IMR-90 (cell line): ENCODE results near the gene FERMT2. TPM values are rescaled to one million over a fixed set of nuclear protein-coding genes. Genes with fewer than 3 reads are reported as not detected.
A peak's percentile ranks its signal among the peaks of the same experiment; 100 is the strongest.

Experiments used
- ATAC-seq: fragments of 200-7000 bp; cut with Tn5 transposase; 2 replicates; pipeline ENCODE4 v1.9.1; 2020; ENCODE audit warnings: low read depth, mild to moderate bottlenecking, moderate library complexity
- BruUV-seq: library from RNA; stranded (reverse); fragments of 400-500 nt; replicated peaks from 2 replicates; lab custom pipeline; 2021; lab: Mats Ljungman, UMichigan
- CTCF ChIA-PET: fragments of 300-600 bp; formaldehyde crosslinking; extraction: SDS; loops from one replicate; lab custom pipeline; 2021; ENCODE audit warnings: antibody characterized with exemption; lab: Yijun Ruan, JAX
- POLR2A ChIA-PET: fragments of 300-600 bp; sonication (Branson Sonifier 250); formaldehyde crosslinking; loops from one replicate; lab custom pipeline; 2022; ENCODE audit warnings: antibody characterized with exemption; ENCODE audit not compliant: unreplicated experiment; lab: Charles Lee
- DNase-seq: peaks from one replicate; pipeline ENCODE4 v3.0.0; 2013
- H2AFZ ChIP-seq: replicated peaks from 2 replicates; pipeline ENCODE3; 2013; ENCODE audit warnings: low read length, mild to moderate bottlenecking; ENCODE audit not compliant: poor library complexity
- H2AK5ac ChIP-seq: 2 replicates; pipeline ENCODE4 v1.6.1; 2013; ENCODE audit warnings: low read depth, low read length, inconsistent platforms
- H2AK9ac ChIP-seq: replicated peaks from 2 replicates; pipeline ENCODE3; 2013; ENCODE audit warnings: mild to moderate bottlenecking, low read depth, low read length, moderate library complexity; ENCODE audit not compliant: poor library complexity
- H2BK120ac ChIP-seq: 2 replicates; pipeline ENCODE4 v1.6.1; 2013; ENCODE audit warnings: low read depth, low read length, inconsistent platforms
- H2BK15ac ChIP-seq: 3 replicates; pipeline ENCODE4 v1.6.1; 2013; ENCODE audit warnings: low read depth, low read length, inconsistent platforms
- H2BK20ac ChIP-seq: 2 replicates; pipeline ENCODE4 v1.6.1; 2013; ENCODE audit warnings: low read depth, mild to moderate bottlenecking, inconsistent platforms, low read length, moderate library complexity
- H2BK5ac ChIP-seq: 2 replicates; pipeline ENCODE4 v1.6.1; 2013; ENCODE audit warnings: mild to moderate bottlenecking, low read depth, low read length, inconsistent platforms; ENCODE audit not compliant: poor library complexity, severe bottlenecking
- H3K14ac ChIP-seq: replicated peaks from 2 replicates; pipeline ENCODE4 v1.6.1; 2013; ENCODE audit warnings: low read depth, low read length, inconsistent platforms
- H3K18ac ChIP-seq: 2 replicates; pipeline ENCODE4 v1.6.1; 2013; ENCODE audit warnings: low read depth, low read length, control low read depth
- H3K23ac ChIP-seq: 2 replicates; pipeline ENCODE4 v1.6.1; 2013; ENCODE audit warnings: low read depth, low read length, inconsistent platforms
- H3K27ac ChIP-seq: 2 replicates; pipeline ENCODE4 v1.5.1; 2013; ENCODE audit warnings: mild to moderate bottlenecking, control low read depth, low read length; ENCODE audit not compliant: insufficient read depth
- H3K27me3 ChIP-seq: 2 replicates; pipeline ENCODE4 v1.6.1; 2013; ENCODE audit warnings: low read length; ENCODE audit not compliant: control insufficient read depth, insufficient read depth
- H3K36me3 ChIP-seq: 2 replicates; pipeline ENCODE4 v1.6.1; 2013; ENCODE audit warnings: low read length, mixed read lengths; ENCODE audit not compliant: control insufficient read depth, insufficient read depth
- H3K4ac ChIP-seq: 2 replicates; pipeline ENCODE4 v1.6.1; 2013; ENCODE audit warnings: low read depth, low read length, inconsistent platforms
- H3K4me1 ChIP-seq: 2 replicates; pipeline ENCODE4 v1.6.1; 2013; ENCODE audit warnings: low read length, mixed read lengths; ENCODE audit not compliant: control insufficient read depth, insufficient read depth
- H3K4me2 ChIP-seq: 2 replicates; pipeline ENCODE4 v1.6.1; 2013; ENCODE audit warnings: low read depth, mild to moderate bottlenecking, control low read depth, low read length, moderate library complexity
- H3K4me3 ChIP-seq: 2 replicates; pipeline ENCODE4 v1.5.1; 2013; ENCODE audit warnings: low read depth, mild to moderate bottlenecking, control low read depth, low read length, moderate library complexity; ENCODE audit not compliant: insufficient read depth
- H3K56ac ChIP-seq: 2 replicates; pipeline ENCODE4 v1.6.1; 2013; ENCODE audit warnings: low read length, inconsistent platforms; ENCODE audit not compliant: insufficient read depth; ENCODE audit errors: extremely low read depth
- H3K79me1 ChIP-seq, 2 experiments: 2 replicates each; pipeline ENCODE4 v1.6.1; 2013; ENCODE audit warnings: low read length in 2 of 2, inconsistent platforms in 1 of 2, low read depth in 1 of 2
- H3K9ac ChIP-seq: 2 replicates; pipeline ENCODE4 v1.6.1; 2013; ENCODE audit warnings: low read depth, low read length, control low read depth
- H3K9me1 ChIP-seq: 2 replicates; pipeline ENCODE4 v1.6.1; 2013; ENCODE audit warnings: low read length, inconsistent platforms; ENCODE audit not compliant: insufficient read depth
- H3K9me3 ChIP-seq: 2 replicates; pipeline ENCODE4 v1.6.1; 2013; ENCODE audit warnings: low read length; ENCODE audit not compliant: control insufficient read depth, insufficient read depth
- H4K20me1 ChIP-seq: 2 replicates; pipeline ENCODE4 v1.6.1; 2013; ENCODE audit warnings: low read length, inconsistent platforms; ENCODE audit not compliant: insufficient read depth
- H4K5ac ChIP-seq: 2 replicates; pipeline ENCODE4 v1.6.1; 2013; ENCODE audit warnings: mild to moderate bottlenecking, low read depth, low read length, control low read depth
- H4K8ac ChIP-seq, 2 experiments: 2 replicates each; pipeline ENCODE4 v1.6.1; 2013; ENCODE audit warnings: low read depth in 2 of 2, low read length in 2 of 2, control low read depth in 1 of 2, inconsistent platforms in 1 of 2
- H4K91ac ChIP-seq: 2 replicates; pipeline ENCODE4 v1.6.1; 2013; ENCODE audit warnings: low read depth, low read length, inconsistent platforms; ENCODE audit not compliant: insufficient read depth
- BHLHE40 ChIP-seq: fragments of 150-350 bp; IDR thresholded peaks from 2 replicates; pipeline ENCODE4 v1.6.1; 2016; ENCODE audit warnings: mild to moderate bottlenecking, low read depth, low read length
- CHD1 ChIP-seq: IDR thresholded peaks from 2 replicates; pipeline ENCODE4 v1.6.1; 2012; ENCODE audit warnings: low read depth, low read length, improper control_type of control experiment
- FOS ChIP-seq: fragments of 150-350 bp; IDR thresholded peaks from 2 replicates; pipeline ENCODE4 v1.6.1; 2016; ENCODE audit warnings: low read depth, low read length
- MAFK ChIP-seq: IDR thresholded peaks from 2 replicates; pipeline ENCODE4 v1.6.1; 2012; ENCODE audit warnings: low read depth, low read length, improper control_type of control experiment
- MAZ ChIP-seq: IDR thresholded peaks from 2 replicates; pipeline ENCODE4 v1.6.1; 2012; ENCODE audit warnings: low read depth, mild to moderate bottlenecking, low read length, improper control_type of control experiment, moderate library complexity, borderline replicate concordance
- MXI1 ChIP-seq: IDR thresholded peaks from 2 replicates; pipeline ENCODE4 v1.6.1; 2012; ENCODE audit warnings: low read depth, mild to moderate bottlenecking, low read length, moderate library complexity, borderline replicate concordance
- POLR2A ChIP-seq: IDR thresholded peaks from 2 replicates; pipeline ENCODE4 v1.6.1; 2012; ENCODE audit warnings: mild to moderate bottlenecking, low read depth, low read length
- RCOR1 ChIP-seq: IDR thresholded peaks from 2 replicates; pipeline ENCODE4 v1.6.1; 2012; ENCODE audit warnings: mild to moderate bottlenecking, low read length, improper control_type of control experiment; ENCODE audit not compliant: insufficient replicate concordance
- SMC3 ChIP-seq: fragments of 150-350 bp; IDR thresholded peaks from 2 replicates; pipeline ENCODE4 v1.6.1; 2016; ENCODE audit warnings: low read depth, mild to moderate bottlenecking, antibody characterized with exemption, low read length, moderate library complexity
- WGBS, 2 experiments: methylation state at CpG; one replicate each; pipeline versions ENCODE4 v1.1.5 to v1.1.7; 2013; ENCODE audit warnings: missing lambda C conversion rate in 2 of 2; ENCODE audit not compliant: insufficient read length in 1 of 2; ENCODE audit errors: extremely low coverage in 2 of 2; 5-methylcytosine and 5-hydroxymethylcytosine counted together
- dilution Hi-C: fragments of 300-500 bp; cut with HindIII; formaldehyde crosslinking; loops from one replicate; pipeline ENCODE4 v1.14.3; 2018; ENCODE audit warnings: low sequenced_read_pairs; ENCODE audit not compliant: unreplicated experiment
- in situ Hi-C: fragments of 300-500 bp; cut with MboI; formaldehyde crosslinking; loops from 3 replicates; pipeline ENCODE4 v1.14.3; 2019; ENCODE audit warnings: low sequenced_read_pairs, inconsistent platforms, mixed read lengths
- intact Hi-C: fragments of 100-400 bp; cut with micrococcal nuclease; formaldehyde crosslinking; loops from 2 replicates; pipeline ENCODE4 v1.10.0; 2022
- polyA plus RNA-seq, 3 experiments: library from polyadenylated mRNA; depleted of rRNA; stranded (reverse); fragments of >200 nt; gene quantifications; 2 replicates each; pipeline ENCODE4 v1.2.3, GENCODE V29; 2012; ENCODE audit warnings: low replicate concordance in 1 of 3
- total RNA-seq: library from RNA; depleted of rRNA; stranded (reverse); fragments of >200 nt; gene quantifications from 2 replicates; pipeline ENCODE4 v1.2.3, GENCODE V29; 2012

FERMT2 gene
- total and polyA plus RNA-seq, 2 of the 4 experiments (the other 2 are of a cell fraction), result 131 to 217 TPM

- no peak overlapping the region for H2BK20ac ChIP-seq
- H3K9me3 ChIP-seq, result no peaks in the 10 kb centered on the region
- dilution Hi-C loops (no loop called here), in situ Hi-C loops (no loop called here), intact Hi-C loops (no loop called here)
- peak overlapping the region; percentile 14 for H2BK5ac ChIP-seq
- WGBS, 2 experiments, result 96% methylated on average over 3 of the region's 4 CpGs; no CpG with 5 or more reads in 1 of the 2 experiments
- no peak overlapping the region for H3K56ac ChIP-seq
- no peak overlapping the region for H3K4me3 ChIP-seq
- H3K9me1 ChIP-seq, result peaks cover 30% of the 10 kb centered on the region
- H3K4me2 ChIP-seq, result no peak overlapping the region
- ATAC-seq (no peak), DNase-seq (no peak)
- no peak overlapping the region for H4K5ac ChIP-seq
- H3K4me1 ChIP-seq, result peaks cover 23% of the 10 kb centered on the region
- ChIA-PET POLR2A (no interaction called here), CTCF (no interaction called here)
- no peak overlapping the region for H2BK15ac ChIP-seq
- H2AK9ac ChIP-seq, result no peak overlapping the region
- H4K20me1 ChIP-seq, result peaks cover 97% of the 10 kb centered on the region
- no peak overlapping the region for H3K4ac ChIP-seq
- no peak overlapping the region for H3K18ac ChIP-seq
- H3K23ac ChIP-seq, result peak overlapping the region; percentile 8; the same call in 1 of the 2 replicates
- no peak overlapping the region for H3K27ac ChIP-seq
- H2AK5ac ChIP-seq, result peak overlapping the region; percentile 11; the same call in 1 of the 2 replicates
- H3K79me1 ChIP-seq, result peaks cover 0 to 67% of the 10 kb centered on the region in 2 experiments; a peak in 2 of 4 replicates
- no peak overlapping the region for H4K8ac ChIP-seq
- no TSS peak for BruUV-seq
- no peak overlapping the region for H4K91ac ChIP-seq
- H2BK120ac ChIP-seq, result no peak overlapping the region
- no peaks in the 10 kb centered on the region; the same call in 1 of the 2 replicates for H3K36me3 ChIP-seq
- TF ChIP-seq MAFK (no peak), MAZ (no peak), BHLHE40 (no peak), SMC3 (no peak), MXI1 (no peak), RCOR1 (no peak), POLR2A (no peak), CHD1 (no peak), FOS (no peak)
- H3K14ac ChIP-seq, result 0 out of 2 replicates have a peak overlapping the region, but pooled peaks have one; percentile 23
- H3K27me3 ChIP-seq, result no peaks in the 10 kb centered on the region
- no peak overlapping the region for H3K9ac ChIP-seq
- H2AFZ ChIP-seq, result no peak overlapping the region
Measured at GRCh38 chr14:52929192-52929807, 21.6 kb downstream of the FERMT2 start.
